ENCODE measurements around the gene CACNA1C.

CACNA1C gene

DNA sequence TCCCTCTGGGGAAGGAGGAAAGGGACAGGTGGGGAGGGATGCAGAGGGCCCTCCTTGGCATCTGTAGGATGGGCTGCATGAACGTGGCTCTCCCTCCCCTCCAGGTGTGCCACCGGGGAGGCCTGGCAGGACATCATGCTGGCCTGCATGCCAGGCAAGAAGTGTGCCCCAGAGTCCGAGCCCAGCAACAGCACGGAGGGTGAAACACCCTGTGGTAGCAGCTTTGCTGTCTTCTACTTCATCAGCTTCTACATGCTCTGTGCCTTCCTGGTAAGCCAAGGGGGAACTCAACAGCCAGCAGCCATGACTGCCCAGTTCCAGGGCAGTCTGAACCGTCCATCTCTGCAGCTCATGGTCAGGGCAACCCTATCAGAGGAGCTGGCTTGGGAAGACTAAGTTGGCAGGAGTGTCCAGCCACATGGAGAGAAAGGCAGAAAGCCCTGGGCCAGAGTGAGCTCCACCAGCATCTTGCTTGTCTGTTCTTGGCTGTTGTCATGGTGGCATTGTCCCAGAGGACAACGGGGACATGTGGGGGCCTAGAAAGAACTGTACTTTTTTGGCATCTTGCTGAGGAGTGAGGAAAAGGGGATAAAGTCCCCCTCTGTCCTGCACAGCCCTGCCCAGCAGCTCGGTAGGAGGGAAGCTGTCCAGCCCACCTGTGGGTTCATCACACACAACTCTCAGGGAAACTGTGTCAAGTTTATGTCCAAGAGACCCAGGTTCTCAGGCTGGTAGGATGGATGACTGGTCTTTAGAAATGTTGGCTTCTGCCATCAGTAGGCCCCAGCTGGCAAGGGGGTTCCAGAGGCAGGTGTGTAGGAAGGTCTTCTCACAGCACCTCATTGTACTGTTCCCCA lies 612.2 kb downstream of the CACNA1C start:
- TF ChIP-seq, protein P1, sequence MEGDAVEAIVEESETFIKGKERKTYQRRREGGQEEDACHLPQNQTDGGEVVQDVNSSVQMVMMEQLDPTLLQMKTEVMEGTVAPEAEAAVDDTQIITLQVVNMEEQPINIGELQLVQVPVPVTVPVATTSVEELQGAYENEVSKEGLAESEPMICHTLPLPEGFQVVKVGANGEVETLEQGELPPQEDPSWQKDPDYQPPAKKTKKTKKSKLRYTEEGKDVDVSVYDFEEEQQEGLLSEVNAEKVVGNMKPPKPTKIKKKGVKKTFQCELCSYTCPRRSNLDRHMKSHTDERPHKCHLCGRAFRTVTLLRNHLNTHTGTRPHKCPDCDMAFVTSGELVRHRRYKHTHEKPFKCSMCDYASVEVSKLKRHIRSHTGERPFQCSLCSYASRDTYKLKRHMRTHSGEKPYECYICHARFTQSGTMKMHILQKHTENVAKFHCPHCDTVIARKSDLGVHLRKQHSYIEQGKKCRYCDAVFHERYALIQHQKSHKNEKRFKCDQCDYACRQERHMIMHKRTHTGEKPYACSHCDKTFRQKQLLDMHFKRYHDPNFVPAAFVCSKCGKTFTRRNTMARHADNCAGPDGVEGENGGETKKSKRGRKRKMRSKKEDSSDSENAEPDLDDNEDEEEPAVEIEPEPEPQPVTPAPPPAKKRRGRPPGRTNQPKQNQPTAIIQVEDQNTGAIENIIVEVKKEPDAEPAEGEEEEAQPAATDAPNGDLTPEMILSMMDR (conservative IDR thresholded peaks at IDR 0.05; ENCODE audit: low read depth, low read length): no peak
- H3K4me3 ChIP-seq (ENCODE audit: low read depth, low read length): no peak overlapping the region
- no peak for DNase-seq (ENCODE audit: low read depth)

- DNase-seq (ENCODE audit: low read depth): no peak
- TF ChIP-seq, protein P1 (conservative IDR thresholded peaks at IDR 0.05; ENCODE audit: low read depth, low read length): no peak
- no peak overlapping the region for H3K4me3 ChIP-seq (ENCODE audit: low read depth, low read length)
Measured at GRCh38 chr12:2666411-2666810, 613.6 kb downstream of the CACNA1C start.

DNA sequence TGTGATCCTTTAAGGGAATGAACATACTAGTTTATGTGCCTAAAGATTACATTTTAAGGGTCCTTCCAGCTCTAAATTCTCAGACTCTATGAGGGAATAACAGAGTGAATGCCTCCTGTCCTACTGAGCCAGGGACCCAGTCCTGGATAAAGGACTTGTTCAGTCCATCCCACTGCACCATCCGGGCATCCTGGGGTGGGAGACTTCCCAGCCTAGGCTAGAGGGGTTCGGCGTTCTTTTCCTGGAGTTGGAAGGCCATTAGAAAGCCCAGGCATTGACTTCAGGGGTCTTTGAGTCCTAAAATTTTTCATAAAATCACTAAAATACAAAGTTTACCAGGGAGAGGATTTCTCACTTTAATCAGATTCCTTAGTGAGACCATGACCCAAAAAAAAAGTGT lies 614.1 kb downstream of the CACNA1C start:
- no peak for DNase-seq (ENCODE audit: low read depth)
- TF ChIP-seq, protein P1 (conservative IDR thresholded peaks at IDR 0.05; ENCODE audit: low read depth, low read length): no peak
- no peak overlapping the region for H3K4me3 ChIP-seq (ENCODE audit: low read depth, low read length)

GRCh38 chr12:2667716-2668440 lies 615.1 kb downstream of the CACNA1C start:
- DNase-seq (ENCODE audit: low read depth): no peak
- no peak overlapping the region for H3K4me3 ChIP-seq (ENCODE audit: low read depth, low read length)
- TF ChIP-seq, protein P1 (conservative IDR thresholded peaks at IDR 0.05; ENCODE audit: low read depth, low read length): no peak

GRCh38 chr12:2668816-2669215 lies 616.0 kb downstream of the CACNA1C start:
- TF ChIP-seq, protein P1 (conservative IDR thresholded peaks at IDR 0.05; ENCODE audit: low read depth, low read length): no peak
- no peak overlapping the region for H3K4me3 ChIP-seq (ENCODE audit: low read depth, low read length)
- DNase-seq (ENCODE audit: low read depth): no peak

- DNase-seq (ENCODE audit: low read depth): no peak
- H3K4me3 ChIP-seq (ENCODE audit: low read depth, low read length): no peak overlapping the region
- TF ChIP-seq, protein P1 (conservative IDR thresholded peaks at IDR 0.05; ENCODE audit: low read depth, low read length): no peak
Measured at GRCh38 chr12:2669560-2669959, 616.8 kb downstream of the CACNA1C start.

Measured in choroid plexus epithelial cell (primary cell).